Purkinje cell (primary cell): ENCODE results near the gene USP43. TPM values are rescaled to one million over a fixed set of nuclear protein-coding genes. Genes with fewer than 3 reads are reported as not detected.

Source experiments
- polyA plus RNA-seq: library from polyadenylated mRNA; unstranded; fragments of >200 nt; fragmentation: Nextera tagmentation; gene quantifications from 2 replicates; pipeline ENCODE4 v1.2.1, GENCODE V29; 2014

The USP43 gene, protein sequence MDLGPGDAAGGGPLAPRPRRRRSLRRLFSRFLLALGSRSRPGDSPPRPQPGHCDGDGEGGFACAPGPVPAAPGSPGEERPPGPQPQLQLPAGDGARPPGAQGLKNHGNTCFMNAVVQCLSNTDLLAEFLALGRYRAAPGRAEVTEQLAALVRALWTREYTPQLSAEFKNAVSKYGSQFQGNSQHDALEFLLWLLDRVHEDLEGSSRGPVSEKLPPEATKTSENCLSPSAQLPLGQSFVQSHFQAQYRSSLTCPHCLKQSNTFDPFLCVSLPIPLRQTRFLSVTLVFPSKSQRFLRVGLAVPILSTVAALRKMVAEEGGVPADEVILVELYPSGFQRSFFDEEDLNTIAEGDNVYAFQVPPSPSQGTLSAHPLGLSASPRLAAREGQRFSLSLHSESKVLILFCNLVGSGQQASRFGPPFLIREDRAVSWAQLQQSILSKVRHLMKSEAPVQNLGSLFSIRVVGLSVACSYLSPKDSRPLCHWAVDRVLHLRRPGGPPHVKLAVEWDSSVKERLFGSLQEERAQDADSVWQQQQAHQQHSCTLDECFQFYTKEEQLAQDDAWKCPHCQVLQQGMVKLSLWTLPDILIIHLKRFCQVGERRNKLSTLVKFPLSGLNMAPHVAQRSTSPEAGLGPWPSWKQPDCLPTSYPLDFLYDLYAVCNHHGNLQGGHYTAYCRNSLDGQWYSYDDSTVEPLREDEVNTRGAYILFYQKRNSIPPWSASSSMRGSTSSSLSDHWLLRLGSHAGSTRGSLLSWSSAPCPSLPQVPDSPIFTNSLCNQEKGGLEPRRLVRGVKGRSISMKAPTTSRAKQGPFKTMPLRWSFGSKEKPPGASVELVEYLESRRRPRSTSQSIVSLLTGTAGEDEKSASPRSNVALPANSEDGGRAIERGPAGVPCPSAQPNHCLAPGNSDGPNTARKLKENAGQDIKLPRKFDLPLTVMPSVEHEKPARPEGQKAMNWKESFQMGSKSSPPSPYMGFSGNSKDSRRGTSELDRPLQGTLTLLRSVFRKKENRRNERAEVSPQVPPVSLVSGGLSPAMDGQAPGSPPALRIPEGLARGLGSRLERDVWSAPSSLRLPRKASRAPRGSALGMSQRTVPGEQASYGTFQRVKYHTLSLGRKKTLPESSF
- polyA plus RNA-seq, result 0.75 TPM in 1 of 2 replicates, not detected in the other

DNA sequence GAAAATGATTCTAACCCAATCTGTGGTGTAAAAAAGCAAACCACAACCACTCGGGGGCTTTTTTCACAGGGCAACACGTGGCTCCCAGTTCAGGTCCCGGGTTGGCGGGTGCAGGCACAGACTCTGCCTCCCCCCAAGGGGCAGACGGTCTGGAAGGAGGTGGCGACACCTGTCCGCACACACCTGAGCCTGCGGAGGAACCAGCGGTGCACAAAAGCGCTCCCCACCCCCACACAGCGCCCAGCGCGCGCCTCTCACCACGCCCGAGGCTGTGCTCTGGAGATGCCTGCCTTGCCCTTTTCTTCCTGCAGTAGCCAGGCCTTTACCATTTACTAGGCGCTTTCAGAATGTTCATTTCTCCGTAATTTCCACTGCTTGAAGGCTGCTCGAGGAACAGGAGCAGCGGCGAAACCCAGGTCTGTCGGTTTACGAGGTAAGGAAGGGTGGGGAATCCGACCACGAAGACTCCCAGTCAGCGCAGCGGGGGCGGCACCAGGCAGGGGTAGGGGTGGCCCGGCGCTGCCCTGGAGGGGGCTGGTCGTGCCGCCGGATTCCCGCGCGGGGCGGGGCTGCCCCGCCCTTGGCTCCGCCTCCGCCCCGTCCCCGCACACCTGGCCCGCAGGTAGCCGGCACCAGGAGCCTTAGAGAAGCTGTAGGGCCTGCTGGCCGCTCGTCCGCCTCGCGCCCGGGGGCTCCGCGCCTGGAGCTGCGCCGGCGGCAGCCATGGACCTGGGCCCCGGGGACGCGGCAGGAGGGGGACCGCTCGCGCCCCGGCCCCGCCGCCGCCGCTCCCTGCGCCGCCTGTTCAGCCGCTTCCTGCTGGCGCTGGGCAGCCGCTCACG, at the start of gene USP43:
TSS of gene USP43 (plus strand) at position 608 of the 842 bp plus-strand sequence. CDS start at position 724, 116 bp downstream.

Other genes starting within 250 kb of the USP43 start
- 145 and 203 TPM in 2 replicates for gene STX8, start 69.7 kb upstream of the USP43 start, polyA plus RNA-seq
- 0.82 TPM in 1 of 2 replicates, not detected in the other for gene CFAP52, start 68.9 kb upstream of the USP43 start, polyA plus RNA-seq
- gene DHRS7C, start 146.1 kb downstream of the USP43 start, polyA plus RNA-seq, result not detected in 2 replicates
- gene GSG1L2, start 176.6 kb downstream of the USP43 start, polyA plus RNA-seq, result not detected in 2 replicates
- not detected in 2 replicates for gene GLP2R, start 180.4 kb downstream of the USP43 start, polyA plus RNA-seq